Activated naive CD8-positive, alpha-beta T cell treated with anti-CD3 and anti-CD28 coated beads for 36 hours (primary cell): Measurements from ENCODE around the gene GLUD1. TPM values are rescaled to one million over a fixed set of nuclear protein-coding genes. Genes with fewer than 3 reads are reported as not detected.

Experiments
- DNase-seq: peaks from one replicate; pipeline ENCODE4 v3.0.0; 2021
- H3K27ac Mint-ChIP-seq: one replicate; pipeline ENCODE4 v1.8.0; 2022; ENCODE audit warnings: mild to moderate bottlenecking, moderate library complexity, mixed read lengths
- H3K27me3 Mint-ChIP-seq: one replicate; pipeline ENCODE4 v1.8.0; 2022; ENCODE audit warnings: mild to moderate bottlenecking, mixed read lengths
- H3K36me3 Mint-ChIP-seq: one replicate; pipeline ENCODE4 v1.8.0; 2021; ENCODE audit warnings: mild to moderate bottlenecking, mixed read lengths
- H3K4me1 Mint-ChIP-seq: one replicate; pipeline ENCODE4 v1.8.0; 2021; ENCODE audit warnings: mixed read lengths
- H3K4me3 Mint-ChIP-seq: one replicate; pipeline ENCODE4 v1.8.0; 2022; ENCODE audit warnings: mild to moderate bottlenecking, moderate library complexity, mixed read lengths
- H3K9me3 Mint-ChIP-seq: one replicate; pipeline ENCODE4 v1.8.0; 2022; ENCODE audit warnings: mixed read lengths
- total RNA-seq, 2 experiments: library from RNA; stranded (reverse); gene quantifications; one replicate each; pipeline ENCODE4 v1.2.3, GENCODE V29; 2021

GLUD1 gene
- total RNA-seq, 2 experiments from 2014 or later, result 89.0 to 91.5 TPM

GRCh38 chr10:87000491-87000890 lies 94.2 kb downstream of the GLUD1 start:
- no peak overlapping the region for H3K4me3 Mint-ChIP-seq
- H3K27ac Mint-ChIP-seq, result no peak overlapping the region
- no peaks in the 10 kb centered on the region for H3K27me3 Mint-ChIP-seq
- no peak for DNase-seq
- H3K36me3 Mint-ChIP-seq, result no peaks in the 10 kb centered on the region
- no peaks in the 10 kb centered on the region for H3K4me1 Mint-ChIP-seq
- no peaks in the 10 kb centered on the region for H3K9me3 Mint-ChIP-seq

Other genes starting within 250 kb of the GLUD1 start
- gene MMRN2, start 137.2 kb downstream of the GLUD1 start, total RNA-seq, result not detected
- not detected for gene SNCG, start 136.2 kb downstream of the GLUD1 start, total RNA-seq
- gene ADIRF, start 126.4 kb downstream of the GLUD1 start, total RNA-seq, result not detected
- not detected for gene FAM25A, start 74.5 kb downstream of the GLUD1 start, total RNA-seq
- 10 to 100 TPM; 41.4 to 42.3 TPM for gene SHLD2, start 363 bp upstream of the GLUD1 start, total RNA-seq
- gene NUTM2A, start 130.6 kb upstream of the GLUD1 start, total RNA-seq, result under 1 TPM; 0.47 to 0.66 TPM